ENCODE data around the gene RNF220. TPM values are rescaled to one million over a fixed set of nuclear protein-coding genes. Genes with fewer than 3 reads are reported as not detected.

The RNF220 gene
- polyA plus RNA-seq, 1 of the 3 experiments (the other 2 are of a cell fraction) = 83.7 TPM

GRCh38 chr1:44532567-44532944 is 127.5 kb downstream of the RNF220 start:
- no peaks in the 10 kb centered on the region for H3F3A ChIP-seq (replicated peaks; ENCODE audit: insufficient read depth)
- H3K36me3 ChIP-seq (replicated peaks in 1 of 2; ENCODE audit: control insufficient read depth in 1 of 2, insufficient read depth in 2 of 2, low read length in 1 of 2) = no peaks in the 10 kb centered on the region
- no peak overlapping the region for H2AFZ ChIP-seq (ENCODE audit: low read depth)
- DNase-seq = no peak
- H3K9me2 ChIP-seq = no peaks in the 10 kb centered on the region
- H3K9ac ChIP-seq = no peak overlapping the region
- no peaks in the 10 kb centered on the region for H3K9me3 ChIP-seq
- TF ChIP-seq MEF2A (IDR thresholded peaks at IDR 0.05; ENCODE audit: borderline replicate concordance, low read depth) = no peak
- TF ChIP-seq YY1 (IDR thresholded peaks at IDR 0.05; ENCODE audit: low read depth) = no peak
- TF ChIP-seq EP300 (IDR thresholded peaks at IDR 0.05; ENCODE audit: borderline replicate concordance in 1 of 2, low read depth in 1 of 2, low read length in 1 of 2) = no peak
- TF ChIP-seq FOSL2 (IDR thresholded peaks at IDR 0.05; ENCODE audit: borderline replicate concordance, low read depth) = no peak
- TF ChIP-seq GATA2 (CRISPR knock-in tag; IDR thresholded peaks at IDR 0.05) = no peak
- TF ChIP-seq POLR2AphosphoS5 (IDR thresholded peaks at IDR 0.05; ENCODE audit: low read depth, low read length) = no peak
- no peak for TF ChIP-seq TEAD4 (IDR thresholded peaks at IDR 0.05; ENCODE audit: borderline replicate concordance, insufficient read depth)
- no peak for TF ChIP-seq GABPA (IDR thresholded peaks at IDR 0.05; ENCODE audit: low read depth)
- no peak for TF ChIP-seq RCOR1 (IDR thresholded peaks at IDR 0.05; ENCODE audit: low read length)
- TF ChIP-seq USF1 (IDR thresholded peaks at IDR 0.05; ENCODE audit: borderline replicate concordance, low read depth) = no peak
- TF ChIP-seq EZH2phosphoT487 (IDR thresholded peaks at IDR 0.05; ENCODE audit: borderline replicate concordance, low read depth) = no peak
- no peak for TF ChIP-seq SMC3 (IDR thresholded peaks at IDR 0.05; ENCODE audit: low read depth, low read length)
- no peak for TF ChIP-seq CHD2 (IDR thresholded peaks at IDR 0.05; ENCODE audit: low read length, partially characterized antibody)
- no peak for TF ChIP-seq FOXJ3 (CRISPR knock-in tag; IDR thresholded peaks at IDR 0.05)
- no peak for TF ChIP-seq TCF12 (IDR thresholded peaks at IDR 0.05)
- TF ChIP-seq RAD21 (IDR thresholded peaks at IDR 0.05; ENCODE audit: low read length) = no peak
- TF ChIP-seq JUND (IDR thresholded peaks at IDR 0.05) = no peak
- WGBS (ENCODE audit: low lambda C conversion rate) = 16% methylated on average over 2 of the region's 3 CpGs
- H3K27ac ChIP-seq (ENCODE audit: low read depth in 2 of 2, low read length in 1 of 2) = no peak overlapping the region
- H3K27me3 ChIP-seq (ENCODE audit: insufficient read depth) = no peaks in the 10 kb centered on the region
- no peaks in the 10 kb centered on the region for H3K4me1 ChIP-seq (ENCODE audit: control insufficient read depth in 1 of 2, insufficient read depth in 2 of 2, low read depth in 1 of 2, low read length in 1 of 2)
- ChIA-PET CTCF (interaction anchor here (0.7 to 1.7 kb wide), 5 partner anchors 10 to 121 kb away, joined by 3 to 5 read pairs (median 4); no protein-coding TSS in a partner anchor), POLR2A (no interaction called here)
- no peak overlapping the region for H3K4me2 ChIP-seq
- no peaks in the 10 kb centered on the region for H3K79me2 ChIP-seq (ENCODE audit: insufficient read depth)
- no peak overlapping the region for H3K4me3 ChIP-seq (ENCODE audit: low read depth in 2 of 2, low read length in 1 of 2)
- no peaks in the 10 kb centered on the region for H4K20me1 ChIP-seq (ENCODE audit: insufficient read depth)

- Histone ChIP-seq H3K4me3 (ENCODE audit: low read depth in 2 of 2, low read length in 1 of 2) (no peak overlapping the region), H3K36me3 (replicated peaks in 1 of 2; ENCODE audit: control insufficient read depth in 1 of 2, insufficient read depth in 2 of 2, low read length in 1 of 2) (no peaks in the 10 kb centered on the region), H3K9ac (no peak overlapping the region), H4K20me1 (ENCODE audit: insufficient read depth) (no peaks in the 10 kb centered on the region), H3K79me2 (ENCODE audit: insufficient read depth) (no peaks in the 10 kb centered on the region), H3F3A (replicated peaks; ENCODE audit: insufficient read depth) (no peaks in the 10 kb centered on the region), H3K4me1 (ENCODE audit: control insufficient read depth in 1 of 2, insufficient read depth in 2 of 2, low read depth in 1 of 2, low read length in 1 of 2) (no peaks in the 10 kb centered on the region), H2AFZ (ENCODE audit: low read depth) (no peak overlapping the region), H3K9me3 (no peaks in the 10 kb centered on the region), H3K9me2 (no peaks in the 10 kb centered on the region), H3K27ac (ENCODE audit: low read depth in 2 of 2, low read length in 1 of 2) (no peak overlapping the region), H3K4me2 (no peak overlapping the region), H3K27me3 (ENCODE audit: insufficient read depth) (peaks cover 8% of the 10 kb centered on the region)
- DNase-seq = no peak
- POLR2A ChIA-PET = no interaction called here
- WGBS (ENCODE audit: low lambda C conversion rate) = 51% methylated on average over 6 of the region's 6 CpGs
- CTCF ChIA-PET = no interaction called here
- TF ChIP-seq MXI1 (IDR thresholded peaks at IDR 0.05; ENCODE audit: low read depth, low read length) (no peak), USF1 (IDR thresholded peaks at IDR 0.05; ENCODE audit: borderline replicate concordance, low read depth) (no peak), NRF1 (IDR thresholded peaks at IDR 0.05; ENCODE audit: low read depth, low read length) (no peak), MAX (IDR thresholded peaks at IDR 0.05; ENCODE audit: low read depth) (no peak), USF2 (IDR thresholded peaks at IDR 0.05; ENCODE audit: borderline replicate concordance, low read depth, low read length) (no peak), GATA2 (CRISPR knock-in tag; IDR thresholded peaks at IDR 0.05) (no peak), JUND (IDR thresholded peaks at IDR 0.05) (no peak), FOSL2 (IDR thresholded peaks at IDR 0.05; ENCODE audit: borderline replicate concordance, low read depth) (no peak), TAF1 (IDR thresholded peaks at IDR 0.05; ENCODE audit: borderline replicate concordance, low read depth, low read length) (no peak), RCOR1 (IDR thresholded peaks at IDR 0.05; ENCODE audit: low read length) (no peak), REST (IDR thresholded peaks at IDR 0.05; ENCODE audit: low read depth, low read length) (no peak), TCF12 (IDR thresholded peaks at IDR 0.05) (no peak), ELF1 (IDR thresholded peaks at IDR 0.05) (no peak), YY1 (IDR thresholded peaks at IDR 0.05; ENCODE audit: low read depth) (no peak), GABPA (IDR thresholded peaks at IDR 0.05; ENCODE audit: low read depth) (no peak)
These were observed 129.7 kb downstream of the RNF220 start for GRCh38 chr1:44534771-44535170.

Data from SK-N-SH (cell line).